HG02852 (cell line): ENCODE data around the gene SYT17.

Experiments
- ATAC-seq: cut with Tn5 transposase; IDR thresholded peaks from one replicate; pipeline ENCODE4 v1.9.1; 2021; ENCODE audit warnings: mild to moderate bottlenecking, moderate library complexity; ENCODE audit not compliant: unreplicated experiment

Gene SYT17

GRCh38 chr16:19138601-19139000, 29.4 kb upstream of the SYT17 start:
- ATAC-seq: no peak

- ATAC-seq: no peak
Observed at GRCh38 chr16:19139436-19140091, 28.5 kb upstream of the SYT17 start.

GRCh38 chr16:19140396-19140795, 27.6 kb upstream of the SYT17 start:
- no peak for ATAC-seq

GRCh38 chr16:19142939-19143598, 25.0 kb upstream of the SYT17 start:
- ATAC-seq: no peak

- ATAC-seq: no peak
Observed at GRCh38 chr16:19143599-19143956, 24.5 kb upstream of the SYT17 start.

GRCh38 chr16:19145010-19145409, 23.0 kb upstream of the SYT17 start:
- no peak for ATAC-seq

- ATAC-seq: no peak
Observed at GRCh38 chr16:19147126-19147525, 20.9 kb upstream of the SYT17 start.

- no peak for ATAC-seq
Observed at GRCh38 chr16:19147627-19148026, 20.4 kb upstream of the SYT17 start.

- ATAC-seq: no peak
Observed at GRCh38 chr16:19148189-19148588, 19.9 kb upstream of the SYT17 start.

GRCh38 chr16:19151310-19151709, 16.7 kb upstream of the SYT17 start:
- ATAC-seq: no peak

- ATAC-seq: no peak
Observed at GRCh38 chr16:19152042-19152441, 16.0 kb upstream of the SYT17 start.

- ATAC-seq: no peak
Observed at GRCh38 chr16:19153876-19154275, 14.2 kb upstream of the SYT17 start.

GRCh38 chr16:19162085-19162484, 6.0 kb upstream of the SYT17 start:
- ATAC-seq: no peak

- no peak for ATAC-seq
Observed at GRCh38 chr16:19163215-19163614, 4.8 kb upstream of the SYT17 start.

- no peak for ATAC-seq
Observed at GRCh38 chr16:19164285-19164684, 3.8 kb upstream of the SYT17 start.

GRCh38 chr16:19165101-19165500, 2.9 kb upstream of the SYT17 start:
- no peak for ATAC-seq

- no peak for ATAC-seq
Observed at GRCh38 chr16:19166500-19166899, 1.5 kb upstream of the SYT17 start.

- ATAC-seq: no peak
Observed at GRCh38 chr16:19168371-19169081, 486 bp downstream of the SYT17 start.

- ATAC-seq: no peak
Observed at GRCh38 chr16:19169082-19169639, 1.1 kb downstream of the SYT17 start.

GRCh38 chr16:19170043-19170655, 2.1 kb downstream of the SYT17 start:
- ATAC-seq: no peak

GRCh38 chr16:19172098-19172780, 4.2 kb downstream of the SYT17 start:
- no peak for ATAC-seq
